Nephron progenitor cell (in vitro differentiated cells): ENCODE measurements around the gene CLDN7.

ENCODE experiments used
- DNase-seq: peaks from one replicate; pipeline ENCODE4 v3.0.0; 2021
- H3K27ac Mint-ChIP-seq: 2 replicates; pipeline ENCODE4 v1.8.0; 2021; ENCODE audit warnings: mild to moderate bottlenecking, moderate library complexity, mixed read lengths
- H3K27me3 Mint-ChIP-seq: 2 replicates; pipeline ENCODE4 v1.8.0; 2021; ENCODE audit warnings: mild to moderate bottlenecking, low read depth, mixed read lengths; ENCODE audit not compliant: poor library complexity
- H3K36me3 Mint-ChIP-seq: 2 replicates; pipeline ENCODE4 v1.8.0; 2021; ENCODE audit warnings: low read depth, mixed read lengths
- H3K4me1 Mint-ChIP-seq: 2 replicates; pipeline ENCODE4 v1.8.0; 2021; ENCODE audit warnings: mixed read lengths
- H3K4me3 Mint-ChIP-seq: 2 replicates; pipeline ENCODE4 v1.8.0; 2021; ENCODE audit warnings: mild to moderate bottlenecking, moderate library complexity, mixed read lengths
- H3K9me3 Mint-ChIP-seq: 2 replicates; pipeline ENCODE4 v1.8.0; 2021; ENCODE audit warnings: mild to moderate bottlenecking, moderate library complexity, mixed read lengths
- TF ChIP-seq, protein P1 (sequence below): fragments of 200-600 bp; sonication (generic); IDR thresholded peaks from 2 replicates; pipeline ENCODE4 v1.5.0; 2021; ENCODE audit warnings: antibody characterized with exemption

Gene CLDN7

DNA sequence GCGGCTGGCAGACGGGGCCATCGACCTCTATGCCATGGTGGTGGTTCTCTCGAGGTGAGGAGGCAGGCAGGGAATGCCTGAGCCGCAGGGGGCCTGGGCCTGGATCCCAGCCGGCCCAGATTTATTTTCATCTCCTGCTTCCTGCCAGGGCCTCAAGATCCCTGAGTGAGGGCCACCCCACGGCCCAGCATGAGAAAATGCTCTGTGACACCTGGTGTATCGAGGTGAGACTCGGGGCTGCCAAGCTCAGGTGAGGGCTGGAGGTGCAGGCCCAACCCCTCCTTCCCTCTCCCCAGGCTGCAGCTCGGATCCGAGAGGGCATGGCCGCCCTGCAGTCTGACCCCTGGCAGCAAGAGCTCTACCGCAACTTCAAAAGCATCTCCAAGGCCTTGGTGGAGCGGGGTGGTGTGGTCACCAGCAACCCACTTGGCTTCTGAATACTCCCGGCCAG lies 37.6 kb downstream of the CLDN7 start:
- H3K27ac Mint-ChIP-seq = no peak overlapping the region
- no peak overlapping the region for H3K4me3 Mint-ChIP-seq
- no peak for DNase-seq
- H3K4me1 Mint-ChIP-seq = peaks cover 22% of the 10 kb centered on the region
- H3K9me3 Mint-ChIP-seq = no peaks in the 10 kb centered on the region
- TF ChIP-seq, protein P1, sequence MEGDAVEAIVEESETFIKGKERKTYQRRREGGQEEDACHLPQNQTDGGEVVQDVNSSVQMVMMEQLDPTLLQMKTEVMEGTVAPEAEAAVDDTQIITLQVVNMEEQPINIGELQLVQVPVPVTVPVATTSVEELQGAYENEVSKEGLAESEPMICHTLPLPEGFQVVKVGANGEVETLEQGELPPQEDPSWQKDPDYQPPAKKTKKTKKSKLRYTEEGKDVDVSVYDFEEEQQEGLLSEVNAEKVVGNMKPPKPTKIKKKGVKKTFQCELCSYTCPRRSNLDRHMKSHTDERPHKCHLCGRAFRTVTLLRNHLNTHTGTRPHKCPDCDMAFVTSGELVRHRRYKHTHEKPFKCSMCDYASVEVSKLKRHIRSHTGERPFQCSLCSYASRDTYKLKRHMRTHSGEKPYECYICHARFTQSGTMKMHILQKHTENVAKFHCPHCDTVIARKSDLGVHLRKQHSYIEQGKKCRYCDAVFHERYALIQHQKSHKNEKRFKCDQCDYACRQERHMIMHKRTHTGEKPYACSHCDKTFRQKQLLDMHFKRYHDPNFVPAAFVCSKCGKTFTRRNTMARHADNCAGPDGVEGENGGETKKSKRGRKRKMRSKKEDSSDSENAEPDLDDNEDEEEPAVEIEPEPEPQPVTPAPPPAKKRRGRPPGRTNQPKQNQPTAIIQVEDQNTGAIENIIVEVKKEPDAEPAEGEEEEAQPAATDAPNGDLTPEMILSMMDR = no peak
- H3K27me3 Mint-ChIP-seq = no peaks in the 10 kb centered on the region
- H3K36me3 Mint-ChIP-seq = peaks cover 34% of the 10 kb centered on the region

DNA sequence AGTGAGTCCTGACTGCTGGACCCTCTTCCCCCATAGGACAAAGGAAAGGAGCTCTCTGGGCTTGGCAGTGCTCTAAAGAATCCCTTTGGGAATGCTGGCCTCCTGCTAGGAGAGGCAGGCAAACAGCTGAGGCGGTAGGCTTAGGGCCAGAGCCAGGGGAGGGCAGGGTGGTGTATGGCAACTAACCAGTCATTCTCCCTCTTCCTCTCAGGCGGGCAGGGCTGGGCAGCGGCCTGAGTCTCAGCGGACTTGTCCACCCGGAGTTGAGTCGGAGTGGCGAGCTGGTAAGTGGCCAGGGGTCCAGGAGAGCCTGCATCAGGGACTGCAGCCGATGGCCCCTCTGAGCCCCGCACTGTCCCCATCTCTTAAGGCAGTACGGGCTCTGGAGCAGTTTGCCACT lies 38.2 kb downstream of the CLDN7 start:
- Mint-ChIP-seq H3K4me3 (no peak overlapping the region), H3K9me3 (no peaks in the 10 kb centered on the region), H3K27me3 (no peaks in the 10 kb centered on the region), H3K36me3 (peaks cover 28% of the 10 kb centered on the region), H3K4me1 (peaks cover 28% of the 10 kb centered on the region), H3K27ac (peak overlapping the region; percentile 33)
- no peak for DNase-seq
- TF ChIP-seq, protein P1 = no peak

DNA sequence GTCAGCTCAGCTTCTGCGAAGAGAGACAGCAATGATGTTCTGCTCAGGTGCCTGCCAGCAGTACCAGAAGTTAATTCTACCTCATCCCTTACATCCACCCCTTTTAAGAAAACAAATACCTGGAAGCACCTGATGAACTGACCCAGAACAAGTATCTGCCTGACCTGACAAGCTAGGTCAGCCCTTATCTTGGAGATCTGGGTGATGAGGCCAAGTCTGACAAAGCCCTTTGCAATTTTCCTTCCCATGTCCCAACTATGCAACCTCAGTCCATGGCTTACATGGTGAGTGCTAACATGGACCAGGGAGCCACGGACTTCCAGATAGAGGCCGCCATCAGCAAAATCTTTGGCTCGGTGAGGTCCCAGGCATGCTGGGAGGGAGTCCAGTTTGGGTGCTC lies 38.9 kb downstream of the CLDN7 start:
- H3K27ac Mint-ChIP-seq = peak overlapping the region; percentile 61
- peaks cover 35% of the 10 kb centered on the region for H3K4me1 Mint-ChIP-seq
- DNase-seq = no peak
- no peaks in the 10 kb centered on the region for H3K27me3 Mint-ChIP-seq
- H3K36me3 Mint-ChIP-seq = peaks cover 21% of the 10 kb centered on the region
- H3K4me3 Mint-ChIP-seq = no peak overlapping the region
- TF ChIP-seq, protein P1 = no peak
- no peaks in the 10 kb centered on the region for H3K9me3 Mint-ChIP-seq

DNA sequence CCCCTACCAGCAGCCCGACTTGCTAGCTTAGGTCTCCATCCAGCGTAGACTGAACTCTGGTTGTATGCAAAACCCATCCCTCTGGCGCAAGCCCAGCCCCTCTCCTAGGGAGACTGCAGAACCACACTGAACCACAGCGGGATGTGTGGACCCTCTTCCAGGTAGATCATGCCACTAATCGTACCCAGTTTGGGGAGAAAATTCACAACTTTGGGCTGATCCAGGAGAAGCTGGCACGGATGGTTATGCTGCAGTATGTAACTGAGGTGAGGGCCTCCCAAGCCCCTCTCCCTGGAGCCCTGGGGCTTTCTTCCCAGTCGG lies 39.3 kb downstream of the CLDN7 start:
- Mint-ChIP-seq H3K27me3 (no peaks in the 10 kb centered on the region), H3K9me3 (no peaks in the 10 kb centered on the region), H3K4me3 (no peak overlapping the region), H3K36me3 (peaks cover 16% of the 10 kb centered on the region), H3K4me1 (peaks cover 40% of the 10 kb centered on the region), H3K27ac (no peak overlapping the region)
- DNase-seq = no peak
- TF ChIP-seq, protein P1 = no peak

DNA sequence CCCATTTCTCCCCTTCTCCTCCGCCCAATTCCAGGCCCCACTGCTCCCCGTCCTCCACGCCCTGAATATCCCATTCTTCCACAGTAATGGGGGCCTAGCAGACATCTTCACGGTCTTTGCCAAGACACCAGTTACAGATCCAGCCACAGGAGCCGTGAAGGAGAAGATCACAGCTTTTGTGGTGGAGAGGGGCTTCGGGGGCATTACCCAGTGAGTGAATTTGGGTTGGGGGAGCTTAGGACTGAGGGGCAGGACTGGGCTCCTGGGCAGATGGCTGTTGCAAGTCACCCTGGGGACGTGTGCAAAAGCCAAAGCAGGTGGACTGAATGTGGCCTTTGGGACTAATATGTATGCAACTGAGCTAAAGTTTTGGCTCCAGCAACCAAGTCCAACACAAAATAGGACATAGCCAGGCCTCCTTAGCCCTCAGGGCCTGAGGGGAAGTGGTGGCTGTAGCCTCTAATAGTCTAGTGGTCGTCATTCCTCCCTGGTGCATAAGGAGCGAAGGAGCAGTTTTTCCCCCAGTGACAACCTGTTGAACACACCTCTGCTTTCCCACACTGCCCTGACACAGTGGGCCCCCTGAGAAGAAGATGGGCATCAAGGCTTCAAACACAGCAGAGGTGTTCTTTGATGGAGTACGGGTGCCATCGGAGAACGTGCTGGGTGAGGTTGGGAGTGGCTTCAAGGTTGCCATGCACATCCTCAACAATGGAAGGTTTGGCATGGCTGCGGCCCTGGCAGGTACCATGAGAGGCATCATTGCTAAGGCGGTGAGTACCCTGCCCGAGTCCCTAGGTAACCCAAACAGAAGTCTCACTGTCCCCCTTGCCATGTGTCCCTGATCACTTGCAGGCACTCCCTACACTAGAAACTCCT lies 39.9 kb downstream of the CLDN7 start:
- no peak overlapping the region for H3K27ac Mint-ChIP-seq
- no peaks in the 10 kb centered on the region for H3K27me3 Mint-ChIP-seq
- peak overlapping the region; percentile 18 for H3K4me3 Mint-ChIP-seq

More for the DNA sequence above, 39.9 kb downstream of the CLDN7 start:
- no peak for DNase-seq
- TF ChIP-seq, protein P1 = no peak
- Mint-ChIP-seq H3K36me3 (peaks cover 12% of the 10 kb centered on the region), H3K9me3 (no peaks in the 10 kb centered on the region), H3K4me1 (peaks cover 46% of the 10 kb centered on the region)
